SK-MEL-5 (cell line): ENCODE data around the gene MGA. TPM values are rescaled to one million over a fixed set of nuclear protein-coding genes. Genes with fewer than 3 reads are reported as not detected.
A peak's percentile ranks its signal among the peaks of the same experiment; 100 is the strongest.

Experiments used
- DNase-seq: peaks from one replicate; pipeline ENCODE4 v3.0.0-alpha.2; 2016; ENCODE audit warnings: low read depth, low spot score
- in situ Hi-C: cut with HindIII; loops from 2 replicates; pipeline ENCODE4 v1.10.0; 2016; ENCODE audit warnings: low sequenced_read_pairs, high pct_unique_total_duplicates, low pct_unique_long_range_greater_than_20kb
- small RNA-seq, 2 experiments: library from RNA; depleted of rRNA; stranded (forward); fragments of <200 nt; gene quantifications; one replicate each; pipeline ENCODE3, GENCODE V24; 2014
- total RNA-seq: library from RNA; depleted of rRNA; stranded (reverse); fragments of >200 nt; shearing (Covaris generic); gene quantifications from 2 replicates; pipeline ENCODE4 v1.2.3, GENCODE V29; 2014; rRNA removed

The MGA gene
- total RNA-seq, 1 experiment from 2014 or later = 28.8 TPM

GRCh38 chr15:41809526-41810220, 149.5 kb downstream of the MGA start:
- DNase-seq = no peak
- in situ Hi-C loops = no loop called here

- peak; percentile 31 for DNase-seq
- in situ Hi-C loops = no loop called here
Observed at GRCh38 chr15:41810651-41811431, 150.6 kb downstream of the MGA start.

DNA sequence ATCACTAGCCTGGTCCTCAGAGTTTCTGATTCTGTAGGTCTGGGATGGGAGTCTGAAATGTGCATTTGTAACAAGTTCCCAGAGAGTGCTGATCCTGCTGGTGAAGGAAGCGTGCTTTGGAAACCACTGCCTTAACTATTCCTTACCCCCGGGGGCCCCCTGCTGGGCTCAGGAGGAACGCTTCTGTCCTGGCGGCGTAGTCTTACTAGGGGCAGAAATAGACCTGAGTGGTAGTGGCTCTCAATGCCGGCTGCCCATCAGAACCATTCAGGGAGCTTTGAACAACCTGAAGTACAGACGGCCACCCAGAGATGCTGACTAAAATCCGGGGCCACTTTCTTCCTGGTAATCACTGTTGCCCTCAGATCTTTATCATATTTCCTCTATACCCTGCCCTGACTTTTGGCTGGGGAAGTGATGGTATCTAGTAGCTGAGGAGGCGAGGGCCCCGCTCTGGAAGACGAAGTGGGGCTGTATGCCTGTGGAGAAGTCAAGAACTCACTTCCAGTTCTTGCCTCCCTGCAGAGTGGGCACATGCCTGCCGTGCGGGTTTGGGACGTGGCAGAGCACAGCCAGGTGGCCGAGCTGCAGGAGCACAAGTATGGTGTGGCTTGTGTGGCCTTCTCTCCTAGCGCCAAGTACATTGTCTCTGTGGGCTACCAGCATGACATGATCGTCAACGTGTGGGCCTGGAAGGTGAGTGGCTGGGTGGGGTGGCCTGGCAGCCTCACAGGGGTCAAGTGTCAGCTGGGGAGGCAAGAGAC, 151.4 kb downstream of the MGA start:
- in situ Hi-C loops = no loop called here

GRCh38 chr15:41812820-41813375, 152.7 kb downstream of the MGA start:
- no peak for DNase-seq
- in situ Hi-C loops = no loop called here

More for the DNA sequence above, 151.4 kb downstream of the MGA start:
- DNase-seq = peak; percentile 86

DNA sequence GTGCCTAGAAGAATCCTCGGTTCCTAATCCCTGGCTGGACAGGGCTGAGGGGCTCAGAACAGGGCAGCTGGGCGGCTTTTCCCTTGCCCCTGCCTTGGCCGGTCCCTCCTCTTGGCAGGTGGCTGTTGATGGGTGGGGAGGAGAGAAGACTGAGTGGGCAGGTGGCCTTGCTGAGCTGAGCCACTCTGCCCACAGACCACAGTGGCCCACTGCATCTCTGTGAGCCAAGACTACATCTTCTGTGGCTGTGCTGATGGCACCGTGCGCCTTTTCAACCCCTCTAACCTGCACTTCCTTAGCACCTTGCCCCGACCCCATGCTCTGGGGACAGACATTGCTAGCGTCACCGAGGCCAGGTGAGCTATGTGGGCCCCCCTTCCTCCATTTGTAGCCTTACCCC, 153.2 kb downstream of the MGA start:
- in situ Hi-C loops = no loop called here
- no peak for DNase-seq

GRCh38 chr15:41814534-41814933, 154.3 kb downstream of the MGA start:
- in situ Hi-C loops = no loop called here
- DNase-seq = no peak

DNA sequence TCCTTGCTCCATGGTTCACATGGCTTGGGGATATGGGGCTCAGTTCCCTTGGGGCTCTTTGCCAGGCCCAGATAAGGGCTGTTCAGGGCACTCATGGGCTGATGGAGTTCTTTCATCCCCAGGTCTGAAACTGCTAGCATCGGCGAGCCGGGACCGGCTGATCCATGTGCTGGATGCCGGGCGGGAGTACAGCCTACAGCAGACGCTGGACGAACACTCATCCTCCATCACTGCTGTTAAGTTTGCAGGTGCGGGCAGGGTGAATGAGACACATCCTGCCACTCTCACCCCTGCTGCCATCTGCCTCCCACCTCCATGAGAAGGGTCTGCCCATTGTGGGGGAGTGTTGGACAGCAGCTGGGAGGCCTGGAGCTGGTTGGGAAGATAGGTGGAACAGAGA, 156.6 kb downstream of the MGA start:
- no peak for DNase-seq

DNA sequence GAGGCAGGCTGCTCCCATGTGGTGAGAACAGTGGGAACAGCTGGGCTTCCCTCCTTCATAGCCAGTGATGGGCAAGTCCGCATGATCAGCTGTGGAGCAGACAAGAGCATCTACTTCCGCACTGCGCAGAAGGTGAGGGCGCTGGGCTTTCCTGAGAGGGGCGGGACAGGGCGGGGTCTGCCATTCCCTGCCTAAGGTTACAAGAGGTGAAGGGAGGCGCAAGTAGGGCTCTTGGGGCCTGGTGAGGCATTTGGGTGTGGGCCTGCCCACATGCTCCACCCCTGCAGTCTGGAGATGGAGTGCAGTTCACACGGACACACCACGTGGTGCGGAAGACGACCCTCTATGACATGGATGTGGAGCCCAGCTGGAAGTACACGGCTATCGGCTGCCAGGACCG, 157.1 kb downstream of the MGA start:
- in situ Hi-C loops = no loop called here
- DNase-seq = no peak

More for the DNA sequence above, 156.6 kb downstream of the MGA start:
- in situ Hi-C loops = no loop called here

DNA sequence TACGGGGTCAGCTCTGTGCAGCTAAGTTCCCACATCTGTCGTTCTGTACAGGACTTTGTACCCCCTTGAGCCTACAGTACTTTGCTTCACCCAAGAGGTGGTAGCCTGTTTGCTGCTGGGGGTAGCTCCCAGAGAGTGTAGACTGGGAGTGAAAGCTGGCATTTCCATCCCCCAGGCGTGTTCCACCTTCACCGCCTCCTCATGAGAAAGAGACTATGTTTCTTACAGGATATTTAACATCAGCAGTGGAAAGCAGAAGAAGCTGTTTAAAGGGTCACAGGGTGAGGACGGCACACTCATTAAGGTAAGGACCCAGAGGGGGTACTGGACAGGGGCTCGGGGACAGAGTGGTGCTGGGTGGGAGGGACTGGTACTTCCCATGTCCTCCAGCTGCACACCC, 157.6 kb downstream of the MGA start:
- DNase-seq = no peak
- in situ Hi-C loops = no loop called here

DNA sequence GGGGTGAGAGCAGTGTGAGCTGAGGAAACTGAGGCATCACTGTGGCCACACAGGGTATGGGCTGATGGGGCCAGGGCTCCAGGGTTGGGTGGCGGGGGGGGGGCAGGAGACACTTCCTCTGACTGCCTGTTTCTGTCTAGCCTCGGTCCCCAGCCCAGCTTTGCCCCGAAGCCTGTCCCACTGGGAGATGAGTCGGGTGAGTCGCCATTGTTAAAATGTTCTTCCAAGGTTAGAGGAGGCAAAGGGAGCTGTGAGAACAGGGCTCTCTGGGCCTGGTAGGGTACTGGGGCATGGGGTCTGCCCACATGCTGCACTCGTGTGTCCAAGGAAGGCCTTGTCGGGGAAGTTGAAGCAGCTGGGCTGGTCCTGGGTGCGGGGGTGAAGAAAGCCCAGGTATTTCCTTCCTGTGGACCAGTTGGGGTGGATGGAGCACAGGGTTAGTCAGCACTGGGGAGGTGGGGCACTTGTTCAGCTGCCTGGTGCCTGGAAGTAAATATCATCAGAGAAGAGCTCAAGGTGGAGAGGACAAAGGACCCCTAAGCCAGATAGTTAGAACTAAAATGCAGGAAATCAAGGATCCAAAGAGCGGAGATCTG, 159.3 kb downstream of the MGA start:
- in situ Hi-C loops = no loop called here
- DNase-seq = no peak

DNA sequence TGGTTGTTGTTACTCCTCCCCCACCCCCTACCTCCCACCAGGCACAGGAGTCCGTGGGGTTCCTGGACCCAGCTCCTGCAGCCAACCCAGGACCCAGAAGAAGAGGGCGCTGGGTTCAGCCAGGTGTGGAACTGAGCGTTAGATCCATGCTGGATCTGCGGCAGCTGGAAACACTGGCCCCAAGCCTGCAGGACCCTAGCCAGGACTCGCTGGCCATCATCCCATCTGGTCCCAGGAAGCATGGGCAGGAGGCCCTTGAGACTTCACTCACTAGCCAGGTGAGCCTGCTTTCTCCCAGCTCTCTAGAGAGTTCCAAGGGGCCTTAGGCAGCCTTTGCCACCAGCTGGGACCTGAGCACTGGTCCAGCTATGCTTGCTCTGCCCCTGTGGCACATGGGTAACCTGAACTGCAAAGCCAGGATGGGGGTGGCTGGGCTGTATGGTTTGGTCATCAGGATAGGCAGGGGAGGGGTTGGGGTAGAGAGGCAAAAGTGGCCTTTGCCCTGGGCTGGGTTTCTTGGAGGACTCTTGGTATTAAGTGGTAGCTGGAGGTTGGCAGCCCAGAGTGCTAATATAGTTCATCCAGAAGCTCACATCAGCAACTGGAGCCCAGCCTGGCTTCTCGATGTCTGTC, 160.7 kb downstream of the MGA start:
- in situ Hi-C loops = no loop called here
- no peak for DNase-seq

GRCh38 chr15:41821831-41822230, 161.6 kb downstream of the MGA start:
- in situ Hi-C loops = no loop called here
- no peak for DNase-seq

- in situ Hi-C loops = no loop called here
Observed at GRCh38 chr15:41822471-41822870, 162.3 kb downstream of the MGA start.

More at GRCh38 chr15:41822471-41822870, 162.3 kb downstream of the MGA start:
- DNase-seq = no peak

Small RNA genes lying within 50 kb of the gene (small RNA-seq; reads per million reads assigned to genes)
- gene MIR626 = 0 reads per million in 2 experiments

Other genes starting within 250 kb of the MGA start
- gene RTF1, start 243.3 kb upstream of the MGA start, total RNA-seq = 17.6 and 22.6 TPM in 2 replicates
- gene ITPKA, start 166.5 kb upstream of the MGA start, total RNA-seq = 0.45 and 0.85 TPM in 2 replicates
- 0.08 TPM in 1 of 2 replicates, not detected in the other for gene LTK, start 146.6 kb upstream of the MGA start, total RNA-seq
- 15.2 and 21.1 TPM in 2 replicates for gene RPAP1, start 116.1 kb upstream of the MGA start, total RNA-seq
- gene TYRO3, start 101.2 kb upstream of the MGA start, total RNA-seq = 79.0 and 81.2 TPM in 2 replicates
- 14.7 and 15.4 TPM in 2 replicates for gene MAPKBP1, start 114.1 kb downstream of the MGA start, total RNA-seq
- 3.4 and 4.4 TPM in 2 replicates for gene JMJD7, start 167.7 kb downstream of the MGA start, total RNA-seq
- gene PLA2G4B, start 178.4 kb downstream of the MGA start, total RNA-seq = 0.61 and 3.1 TPM in 2 replicates
- under 0.01 and 0.03 TPM in 2 replicates for gene SPTBN5, start 233.6 kb downstream of the MGA start, total RNA-seq